ENCODE results near the gene MNX1.

DNA sequence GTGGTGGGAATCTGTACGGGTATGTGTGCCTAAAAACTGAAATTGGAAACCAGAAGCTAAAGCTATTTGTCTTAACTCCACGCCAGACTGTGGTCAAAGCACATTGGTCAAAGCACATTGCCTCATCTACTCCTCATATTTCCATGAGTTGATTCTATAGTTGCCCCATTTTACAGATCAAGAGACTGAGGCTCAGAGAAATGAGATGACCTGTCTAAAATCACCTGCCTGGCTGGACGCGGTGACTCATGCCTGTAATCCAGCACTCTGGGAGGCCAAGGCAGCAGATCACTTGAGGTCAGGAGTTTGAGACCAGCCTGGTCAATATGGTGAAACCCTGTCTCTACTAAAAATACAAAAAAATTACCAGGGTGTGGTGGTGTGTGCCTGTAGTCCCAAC is 21.7 kb upstream of the MNX1 start:
- no peak for TF ChIP-seq MAX (IDR thresholded peaks at IDR 0.05)
- TF ChIP-seq YY1 (IDR thresholded peaks at IDR 0.05): no peak
- TF ChIP-seq FOXA1 (IDR thresholded peaks at IDR 0.05): no peak
- TF ChIP-seq CTCF (IDR thresholded peaks at IDR 0.05; ENCODE audit: low read depth, low read length, missing input control): no peak
- TF ChIP-seq RAD21 (IDR thresholded peaks at IDR 0.05): no peak
- TF ChIP-seq TAF1 (conservative IDR thresholded peaks at IDR 0.05): no peak
- TF ChIP-seq JUND (IDR thresholded peaks at IDR 0.05): no peak
- no peak for TF ChIP-seq EGR1 (IDR thresholded peaks at IDR 0.05; ENCODE audit: low read depth in 2 of 2)
- no peak for TF ChIP-seq GABPA (IDR thresholded peaks at IDR 0.05 in 1 of 2, conservative IDR thresholded peaks at IDR 0.05 in 1 of 2)
- no peak for TF ChIP-seq NR2F2 (IDR thresholded peaks at IDR 0.05)
- TF ChIP-seq, protein P1, sequence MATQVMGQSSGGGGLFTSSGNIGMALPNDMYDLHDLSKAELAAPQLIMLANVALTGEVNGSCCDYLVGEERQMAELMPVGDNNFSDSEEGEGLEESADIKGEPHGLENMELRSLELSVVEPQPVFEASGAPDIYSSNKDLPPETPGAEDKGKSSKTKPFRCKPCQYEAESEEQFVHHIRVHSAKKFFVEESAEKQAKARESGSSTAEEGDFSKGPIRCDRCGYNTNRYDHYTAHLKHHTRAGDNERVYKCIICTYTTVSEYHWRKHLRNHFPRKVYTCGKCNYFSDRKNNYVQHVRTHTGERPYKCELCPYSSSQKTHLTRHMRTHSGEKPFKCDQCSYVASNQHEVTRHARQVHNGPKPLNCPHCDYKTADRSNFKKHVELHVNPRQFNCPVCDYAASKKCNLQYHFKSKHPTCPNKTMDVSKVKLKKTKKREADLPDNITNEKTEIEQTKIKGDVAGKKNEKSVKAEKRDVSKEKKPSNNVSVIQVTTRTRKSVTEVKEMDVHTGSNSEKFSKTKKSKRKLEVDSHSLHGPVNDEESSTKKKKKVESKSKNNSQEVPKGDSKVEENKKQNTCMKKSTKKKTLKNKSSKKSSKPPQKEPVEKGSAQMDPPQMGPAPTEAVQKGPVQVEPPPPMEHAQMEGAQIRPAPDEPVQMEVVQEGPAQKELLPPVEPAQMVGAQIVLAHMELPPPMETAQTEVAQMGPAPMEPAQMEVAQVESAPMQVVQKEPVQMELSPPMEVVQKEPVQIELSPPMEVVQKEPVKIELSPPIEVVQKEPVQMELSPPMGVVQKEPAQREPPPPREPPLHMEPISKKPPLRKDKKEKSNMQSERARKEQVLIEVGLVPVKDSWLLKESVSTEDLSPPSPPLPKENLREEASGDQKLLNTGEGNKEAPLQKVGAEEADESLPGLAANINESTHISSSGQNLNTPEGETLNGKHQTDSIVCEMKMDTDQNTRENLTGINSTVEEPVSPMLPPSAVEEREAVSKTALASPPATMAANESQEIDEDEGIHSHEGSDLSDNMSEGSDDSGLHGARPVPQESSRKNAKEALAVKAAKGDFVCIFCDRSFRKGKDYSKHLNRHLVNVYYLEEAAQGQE (IDR thresholded peaks at IDR 0.05): no peak

All from liver (tissue), 3 donors.